IPS-20b (cell line): ENCODE measurements around the gene SYNJ2.

Experiments
- H3K27ac ChIP-seq: one replicate; pipeline ENCODE4 v1.5.1; 2013; ENCODE audit warnings: low read length
- H3K27me3 ChIP-seq: 2 replicates; pipeline ENCODE4 v1.6.1; 2013; ENCODE audit warnings: mild to moderate bottlenecking, low read length, inconsistent platforms; ENCODE audit not compliant: insufficient read depth
- H3K36me3 ChIP-seq: 2 replicates; pipeline ENCODE4 v1.6.1; 2013; ENCODE audit warnings: low read depth, mild to moderate bottlenecking, inconsistent platforms, low read length, moderate library complexity; ENCODE audit not compliant: insufficient read depth
- H3K4me1 ChIP-seq: 2 replicates; pipeline ENCODE4 v1.6.1; 2013; ENCODE audit warnings: mild to moderate bottlenecking, control low read depth, inconsistent platforms, low read length, moderate library complexity; ENCODE audit not compliant: insufficient read depth
- H3K4me3 ChIP-seq: 2 replicates; pipeline ENCODE4 v1.5.1; 2013; ENCODE audit warnings: mild to moderate bottlenecking, low read length, inconsistent platforms
- H3K9ac ChIP-seq: 2 replicates; pipeline ENCODE4 v1.6.1; 2013; ENCODE audit warnings: low read depth, mild to moderate bottlenecking, inconsistent platforms, low read length, moderate library complexity
- H3K9me3 ChIP-seq: 2 replicates; pipeline ENCODE4 v1.6.1; 2013; ENCODE audit warnings: mild to moderate bottlenecking, low read depth, low read length, inconsistent platforms; ENCODE audit not compliant: insufficient read depth

Gene SYNJ2

DNA sequence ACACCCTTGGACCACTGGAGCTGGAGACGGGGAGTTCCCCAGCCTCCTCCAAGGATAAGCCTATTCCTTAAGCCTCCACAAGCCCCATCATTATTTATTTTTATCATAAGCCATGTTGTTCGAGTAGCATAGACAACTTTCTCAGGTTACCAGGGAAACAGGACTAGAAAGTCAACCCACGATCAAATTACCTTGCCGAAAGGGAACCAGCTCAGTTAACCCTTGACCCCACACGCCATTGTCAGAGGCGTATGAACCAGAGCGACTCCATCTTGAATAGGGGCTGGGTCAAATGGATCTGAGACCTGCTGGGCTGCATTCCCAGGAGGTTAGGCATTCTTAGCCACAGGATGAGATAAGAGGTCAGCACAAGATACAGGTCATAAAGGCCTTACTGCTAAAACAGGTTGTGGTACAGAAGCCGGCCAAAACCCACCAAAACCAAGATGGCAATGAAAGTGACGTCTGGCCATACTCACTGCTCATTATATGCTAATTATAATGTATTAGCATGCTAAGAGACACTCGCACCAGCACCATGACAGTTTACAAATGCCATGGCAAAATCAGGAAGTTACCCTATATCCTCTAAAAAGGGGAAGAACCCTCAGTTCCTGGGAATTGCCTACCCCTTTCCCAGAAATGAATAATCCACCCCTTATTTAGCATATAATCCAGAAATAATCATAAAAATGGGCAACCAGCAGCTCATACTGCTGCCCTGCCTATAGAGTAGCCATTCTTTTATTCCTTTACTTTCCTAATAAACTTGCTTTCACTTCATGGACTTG, 22.4 kb downstream of the SYNJ2 start:
- H3K27ac ChIP-seq, result no peak overlapping the region
- H3K9me3 ChIP-seq, result no peaks in the 10 kb centered on the region
- H3K36me3 ChIP-seq, result no peaks in the 10 kb centered on the region
- no peak overlapping the region for H3K4me3 ChIP-seq
- peaks cover 4% of the 10 kb centered on the region; the same call in 1 of the 2 replicates for H3K4me1 ChIP-seq
- H3K9ac ChIP-seq, result no peak overlapping the region
- H3K27me3 ChIP-seq, result no peaks in the 10 kb centered on the region

DNA sequence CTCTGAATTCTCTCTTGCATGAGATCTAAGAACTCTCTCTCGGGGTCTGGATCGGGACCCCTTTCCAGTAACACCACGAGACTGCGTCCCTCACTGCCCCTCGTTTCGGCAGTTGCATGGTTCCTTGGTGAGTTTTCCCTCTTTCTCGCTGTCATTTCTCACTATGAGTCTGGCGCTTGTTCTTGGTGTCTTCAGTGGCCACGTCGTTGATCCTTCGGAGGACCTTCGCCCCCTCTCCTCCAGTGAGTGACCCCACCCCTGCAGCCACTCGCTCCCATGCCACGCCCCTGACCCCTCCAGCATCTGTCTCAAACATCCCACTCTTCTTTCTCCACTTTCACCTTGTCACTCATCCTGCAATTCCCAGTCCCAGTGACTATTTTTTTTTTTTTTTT, 23.0 kb downstream of the SYNJ2 start:
- peaks cover 4% of the 10 kb centered on the region; the same call in 1 of the 2 replicates for H3K4me1 ChIP-seq
- no peak overlapping the region for H3K4me3 ChIP-seq
- no peaks in the 10 kb centered on the region for H3K36me3 ChIP-seq
- no peaks in the 10 kb centered on the region for H3K27me3 ChIP-seq
- no peaks in the 10 kb centered on the region for H3K9me3 ChIP-seq
- H3K9ac ChIP-seq, result no peak overlapping the region
- H3K27ac ChIP-seq, result no peak overlapping the region

DNA sequence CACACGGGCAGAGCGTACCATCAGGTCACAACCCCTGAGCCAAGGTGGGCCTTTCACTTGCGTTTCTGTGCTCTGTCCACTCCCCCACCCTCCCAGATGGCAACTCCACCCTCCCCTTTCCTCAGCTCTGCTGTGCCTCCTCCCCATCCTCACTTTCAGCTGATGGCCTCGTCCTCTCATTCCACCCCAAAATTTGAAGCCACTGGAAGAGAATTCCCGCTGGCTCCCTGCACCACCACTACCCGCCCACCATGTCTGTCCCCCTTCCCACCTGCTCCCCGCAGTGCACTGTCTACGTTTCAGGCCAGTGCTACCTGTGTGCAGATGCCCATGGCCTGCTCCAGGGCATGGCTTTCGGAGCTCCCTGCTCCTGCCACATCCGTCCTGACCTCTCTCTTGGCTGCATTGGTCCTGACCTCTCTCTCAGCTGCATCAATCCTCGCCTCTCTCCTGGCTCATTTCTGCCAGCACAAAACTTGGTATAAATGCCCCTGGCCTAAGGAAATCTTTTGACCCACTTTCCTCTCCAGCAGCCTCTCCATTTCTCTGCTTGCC, 24.0 kb downstream of the SYNJ2 start:
- Histone ChIP-seq H3K4me1 (peaks cover 4% of the 10 kb centered on the region; the same call in 1 of the 2 replicates), H3K9me3 (no peaks in the 10 kb centered on the region), H3K27ac (no peak overlapping the region), H3K9ac (no peak overlapping the region), H3K4me3 (no peak overlapping the region), H3K27me3 (no peaks in the 10 kb centered on the region), H3K36me3 (no peaks in the 10 kb centered on the region)

DNA sequence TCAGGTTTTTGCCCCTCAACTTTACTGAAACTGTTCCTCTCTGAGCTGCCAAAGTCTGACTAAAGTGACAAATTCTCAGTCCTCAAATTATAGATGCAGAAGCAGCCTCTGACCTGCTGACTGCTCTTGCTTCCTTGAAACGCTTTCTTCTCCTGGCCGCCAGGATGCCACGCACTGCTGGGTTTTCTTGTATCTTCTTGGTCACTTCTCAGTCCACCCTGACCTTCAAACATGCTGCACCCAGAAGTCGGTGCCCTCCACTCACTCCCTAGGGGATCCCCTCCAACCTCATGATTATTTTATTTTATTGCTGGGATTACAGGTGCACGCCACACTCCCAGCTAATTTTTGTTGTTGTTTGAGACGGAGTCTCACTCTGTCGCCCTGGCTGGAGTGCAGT, 24.7 kb downstream of the SYNJ2 start:
- Histone ChIP-seq H3K4me1 (peaks cover 4% of the 10 kb centered on the region; the same call in 1 of the 2 replicates), H3K27me3 (no peaks in the 10 kb centered on the region), H3K27ac (no peak overlapping the region), H3K36me3 (no peaks in the 10 kb centered on the region), H3K9ac (no peak overlapping the region), H3K9me3 (no peaks in the 10 kb centered on the region), H3K4me3 (no peak overlapping the region)

DNA sequence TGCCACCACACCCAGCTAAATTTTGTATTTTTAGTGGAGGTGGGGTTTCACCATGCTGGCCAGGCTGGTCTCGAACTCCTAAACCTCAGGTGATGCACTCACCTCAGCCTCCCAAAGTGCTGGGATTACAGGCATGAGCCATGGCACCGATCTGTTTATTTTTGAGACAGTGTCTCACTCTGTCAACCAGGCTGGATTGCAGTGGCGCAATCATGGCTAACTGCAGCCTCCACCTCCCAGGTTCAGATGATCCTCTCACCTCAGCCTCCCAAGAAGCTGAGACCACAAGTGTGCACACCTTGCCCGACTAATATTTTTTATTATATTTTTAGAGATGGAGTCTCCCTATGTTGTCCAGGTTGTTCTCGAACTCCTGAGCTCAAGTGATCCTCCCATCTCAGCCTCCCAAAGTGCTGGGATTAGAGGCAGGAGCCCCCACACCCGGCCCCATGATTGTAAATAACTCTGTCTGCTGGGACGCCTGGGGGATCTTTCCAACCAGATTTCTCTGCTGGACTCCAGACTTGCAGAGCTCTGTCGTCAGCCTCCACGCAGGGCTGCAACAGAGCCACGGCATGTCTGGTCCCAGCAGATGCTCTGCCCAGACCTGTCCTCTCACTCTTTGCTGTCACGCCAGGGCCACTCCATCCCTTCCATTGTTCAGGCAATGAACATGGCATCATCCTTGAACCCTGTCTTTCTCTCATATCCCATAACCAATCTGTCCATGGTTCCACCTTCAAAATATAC, 25.3 kb downstream of the SYNJ2 start:
- Histone ChIP-seq H3K36me3 (no peaks in the 10 kb centered on the region), H3K4me3 (no peak overlapping the region), H3K4me1 (peaks cover 7% of the 10 kb centered on the region; the same call in 1 of the 2 replicates), H3K27ac (no peak overlapping the region), H3K9ac (no peak overlapping the region), H3K27me3 (no peaks in the 10 kb centered on the region), H3K9me3 (no peaks in the 10 kb centered on the region)

DNA sequence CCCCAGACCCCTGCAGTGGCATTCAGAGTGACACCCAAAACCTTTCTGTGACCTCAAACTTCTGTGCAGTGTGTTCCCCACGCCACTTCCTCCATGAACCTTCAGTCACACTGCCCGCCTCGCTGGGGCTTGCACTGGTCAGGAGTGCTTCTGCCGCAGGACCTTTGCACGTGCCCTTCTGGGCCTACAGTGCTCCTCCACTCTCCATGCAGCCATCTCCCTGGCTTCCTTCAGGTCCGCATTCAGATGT, 27.1 kb downstream of the SYNJ2 start:
- H3K4me1 ChIP-seq, result peaks cover 6% of the 10 kb centered on the region; the same call in 1 of the 2 replicates
- H3K9me3 ChIP-seq, result no peaks in the 10 kb centered on the region
- no peak overlapping the region for H3K4me3 ChIP-seq
- no peaks in the 10 kb centered on the region for H3K36me3 ChIP-seq
- H3K9ac ChIP-seq, result no peak overlapping the region
- no peak overlapping the region for H3K27ac ChIP-seq
- H3K27me3 ChIP-seq, result no peaks in the 10 kb centered on the region

DNA sequence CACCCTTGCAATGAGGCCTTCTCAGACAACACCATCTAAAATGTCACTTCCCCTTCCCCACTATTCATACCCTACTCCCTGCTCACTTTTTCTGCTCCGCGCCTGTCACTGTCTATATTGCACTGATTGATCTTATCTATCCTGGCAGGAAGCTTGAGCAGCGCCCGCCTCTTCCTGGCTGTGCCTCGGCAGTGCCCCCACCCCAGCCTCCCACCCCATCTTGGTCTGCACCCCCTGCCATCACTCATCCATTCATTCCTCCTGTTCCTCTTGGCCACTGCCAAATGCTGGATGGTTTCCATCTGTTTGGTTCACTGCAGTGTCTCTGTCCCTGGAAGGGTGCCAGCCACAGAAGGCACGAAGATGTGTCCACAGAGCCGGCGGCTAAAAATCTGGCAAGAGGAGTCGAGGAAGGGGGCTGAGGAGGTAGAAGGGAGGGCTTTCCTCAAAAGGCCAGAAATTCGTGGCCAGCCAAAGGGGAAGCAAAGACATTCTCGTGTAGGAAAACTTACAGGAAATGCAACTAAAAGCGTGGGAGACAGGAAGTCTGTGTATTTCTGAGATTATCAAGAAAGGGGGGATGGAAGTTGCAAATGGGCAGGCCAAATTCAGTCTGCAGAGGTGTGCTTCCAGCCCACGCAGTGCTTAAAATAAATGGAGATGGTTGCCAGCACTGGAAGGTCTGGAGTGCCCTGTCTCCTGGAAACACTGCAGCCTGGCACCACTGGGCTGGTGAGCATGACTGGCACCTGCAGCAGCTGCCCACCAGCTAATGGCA, 27.6 kb downstream of the SYNJ2 start:
- H3K9ac ChIP-seq, result no peak overlapping the region
- H3K36me3 ChIP-seq, result no peaks in the 10 kb centered on the region
- no peak overlapping the region for H3K4me3 ChIP-seq
- H3K9me3 ChIP-seq, result no peaks in the 10 kb centered on the region
- 0 out of 2 replicates have a peak, but pooled peaks cover 4% of the 10 kb centered on the region for H3K4me1 ChIP-seq
- H3K27me3 ChIP-seq, result no peaks in the 10 kb centered on the region
- no peak overlapping the region for H3K27ac ChIP-seq

DNA sequence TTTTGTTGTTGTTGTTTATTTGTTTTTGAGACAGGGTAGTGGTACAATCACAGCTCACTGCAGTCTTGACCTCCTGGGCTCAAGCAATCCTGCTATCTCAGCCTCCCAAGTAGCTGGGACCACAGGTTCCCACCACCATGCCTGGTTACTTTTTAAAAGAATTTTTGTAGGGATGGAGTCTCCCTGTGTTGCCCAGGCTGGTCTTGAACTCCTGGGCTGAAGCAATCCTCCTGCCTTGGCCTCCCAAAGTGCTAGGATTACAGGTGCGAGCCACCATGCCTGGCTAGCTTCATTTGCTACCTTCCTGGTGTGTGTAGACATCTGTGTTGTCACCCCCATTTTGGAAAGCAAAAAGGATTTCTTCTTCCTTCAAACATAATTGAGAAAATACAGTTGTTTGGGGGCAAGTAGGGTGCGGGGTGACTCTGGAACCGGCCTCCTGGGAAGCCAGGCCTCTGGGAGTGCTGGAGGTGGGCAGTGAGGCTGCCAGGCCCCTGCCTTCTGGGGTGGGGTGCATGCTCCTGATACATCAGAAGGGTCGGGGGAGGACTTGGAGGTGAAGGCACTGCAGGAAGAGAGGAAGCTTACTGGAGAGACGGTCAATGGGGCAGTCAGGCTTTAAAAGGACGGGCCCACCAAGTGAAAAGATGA, 28.4 kb downstream of the SYNJ2 start:
- Histone ChIP-seq H3K27ac (no peak overlapping the region), H3K4me3 (no peak overlapping the region), H3K4me1 (0 out of 2 replicates have a peak, but pooled peaks cover 4% of the 10 kb centered on the region), H3K9ac (no peak overlapping the region), H3K9me3 (no peaks in the 10 kb centered on the region), H3K27me3 (no peaks in the 10 kb centered on the region), H3K36me3 (no peaks in the 10 kb centered on the region)

DNA sequence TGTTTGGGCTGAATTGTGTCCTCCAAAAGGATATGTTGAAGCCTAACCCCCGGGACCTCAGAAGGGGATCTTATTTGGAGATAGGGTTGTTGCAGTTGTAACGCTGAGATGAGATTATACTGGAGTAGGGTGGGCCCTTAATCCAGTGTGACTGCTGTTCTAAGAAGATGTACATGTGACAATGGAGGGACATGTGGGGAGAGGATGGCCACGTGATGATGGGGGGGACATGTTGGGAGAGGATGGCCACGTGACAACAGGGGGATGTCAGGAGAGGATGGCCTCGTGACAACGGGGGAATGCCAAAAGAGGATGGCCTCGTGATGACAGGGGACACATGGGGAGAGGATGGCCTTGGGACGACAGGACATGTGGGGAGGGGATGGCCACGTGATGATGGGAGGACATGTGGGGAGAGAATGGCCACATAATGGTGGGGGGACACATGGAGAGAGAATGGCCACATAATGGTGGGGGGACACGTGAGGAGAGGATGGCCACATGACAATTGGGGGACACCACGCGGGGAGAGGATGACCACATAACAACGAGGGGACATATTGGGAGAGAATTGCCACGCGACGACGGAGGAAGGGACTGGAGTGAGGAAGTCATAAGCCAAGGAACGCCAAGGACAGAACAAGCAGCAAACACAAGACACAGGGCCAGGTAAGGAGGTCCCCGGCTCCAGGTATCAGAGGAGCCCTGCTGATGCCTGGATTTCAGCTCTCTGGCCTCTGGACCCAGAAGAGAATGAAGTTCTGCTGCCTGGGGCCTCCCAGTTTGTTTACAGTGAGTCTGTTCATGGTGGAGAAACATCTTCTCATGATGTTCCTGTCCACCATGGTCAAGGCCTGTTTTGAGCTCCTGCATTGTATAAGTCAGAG, 29.2 kb downstream of the SYNJ2 start:
- H3K4me3 ChIP-seq, result no peak overlapping the region
- no peaks in the 10 kb centered on the region for H3K36me3 ChIP-seq
- H3K27me3 ChIP-seq, result no peaks in the 10 kb centered on the region
- H3K27ac ChIP-seq, result no peak overlapping the region
- H3K9me3 ChIP-seq, result no peaks in the 10 kb centered on the region
- no peak overlapping the region for H3K9ac ChIP-seq
- 0 out of 2 replicates have a peak, but pooled peaks cover 4% of the 10 kb centered on the region for H3K4me1 ChIP-seq

DNA sequence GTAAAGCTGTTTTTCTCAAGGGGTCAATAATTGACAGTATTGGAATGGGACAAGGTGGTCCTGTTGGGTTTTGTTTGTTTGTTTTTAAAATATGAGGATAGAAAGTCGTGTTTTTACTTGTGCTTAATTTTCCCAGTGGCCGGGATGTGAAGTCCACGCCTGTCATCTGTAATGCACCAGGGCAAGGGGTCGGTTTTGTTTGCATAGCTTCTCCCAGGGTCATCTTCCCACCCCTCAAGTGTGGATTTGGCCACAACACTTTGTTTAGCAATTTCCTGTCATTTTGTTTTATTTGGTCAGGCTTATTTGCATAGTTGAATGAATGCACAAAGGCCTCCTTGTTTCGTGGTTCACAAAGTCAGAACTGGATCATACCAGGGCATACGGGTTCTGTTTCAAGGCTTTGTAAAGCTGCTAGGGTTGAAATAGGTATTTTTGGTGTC, 29.8 kb downstream of the SYNJ2 start:
- Histone ChIP-seq H3K4me1 (0 out of 2 replicates have a peak, but pooled peaks cover 4% of the 10 kb centered on the region), H3K27ac (no peak overlapping the region), H3K9me3 (no peaks in the 10 kb centered on the region), H3K4me3 (no peak overlapping the region), H3K9ac (no peak overlapping the region), H3K27me3 (no peaks in the 10 kb centered on the region), H3K36me3 (no peaks in the 10 kb centered on the region)
